Neural progenitor cell (in vitro differentiated cells): ENCODE data around the gene CASK. TPM values are rescaled to one million over a fixed set of nuclear protein-coding genes. Genes with fewer than 3 reads are reported as not detected.

Experiments used
- DNase-seq: peaks from one replicate; pipeline ENCODE4 v3.0.0-alpha.2; 2016; ENCODE audit warnings: low spot score
- H2AFZ ChIP-seq: fragments of 200-600 bp; sonication (generic); replicated peaks from 2 replicates; pipeline ENCODE4 v1.6.1; 2016; ENCODE audit warnings: antibody characterized with exemption
- H3F3A ChIP-seq: fragments of 200-600 bp; sonication (generic); 2 replicates; pipeline ENCODE4 v1.6.1; 2016; ENCODE audit warnings: antibody characterized with exemption, low read depth
- H3K27ac ChIP-seq: fragments of 200-600 bp; sonication (generic); 2 replicates; pipeline ENCODE4 v1.5.1; 2016; ENCODE audit warnings: mild to moderate bottlenecking
- H3K27me3 ChIP-seq: fragments of 200-600 bp; sonication (generic); 2 replicates; pipeline ENCODE4 v1.6.1; 2016; ENCODE audit warnings: mild to moderate bottlenecking, moderate library complexity
- H3K36me3 ChIP-seq: fragments of 200-600 bp; sonication (generic); 2 replicates; pipeline ENCODE4 v1.5.1; 2016
- H3K4me1 ChIP-seq: fragments of 200-600 bp; sonication (generic); 2 replicates; pipeline ENCODE4 v1.6.1; 2016; ENCODE audit warnings: mixed run types
- H3K4me2 ChIP-seq: fragments of 200-600 bp; sonication (generic); 2 replicates; pipeline ENCODE4 v1.6.1; 2016
- H3K4me3 ChIP-seq: fragments of 200-600 bp; sonication (generic); 2 replicates; pipeline ENCODE4 v1.5.1; 2016
- H3K79me2 ChIP-seq: fragments of 200-600 bp; sonication (generic); 2 replicates; pipeline ENCODE4 v1.6.1; 2016; ENCODE audit warnings: low read depth
- H3K9ac ChIP-seq: fragments of 200-600 bp; sonication (generic); 2 replicates; pipeline ENCODE4 v1.6.1; 2016
- H3K9me3 ChIP-seq: fragments of 200-600 bp; sonication (generic); 2 replicates; pipeline ENCODE4 v1.5.1; 2016; ENCODE audit warnings: low read depth
- H4K20me1 ChIP-seq: fragments of 200-600 bp; sonication (generic); 2 replicates; pipeline ENCODE4 v1.6.1; 2016; ENCODE audit warnings: low read depth
- H3K27ac Mint-ChIP-seq: 3 replicates; pipeline ENCODE4 v1.8.0; 2021; ENCODE audit warnings: mixed read lengths
- H3K27me3 Mint-ChIP-seq: 2 replicates; pipeline ENCODE4 v1.8.0; 2022; ENCODE audit warnings: low read depth, mild to moderate bottlenecking, inconsistent platforms, moderate library complexity, mixed read lengths; ENCODE audit not compliant: insufficient read depth
- H3K36me3 Mint-ChIP-seq: 3 replicates; pipeline ENCODE4 v1.8.0; 2021; ENCODE audit warnings: mixed read lengths
- H3K4me1 Mint-ChIP-seq: 3 replicates; pipeline ENCODE4 v1.8.0; 2021; ENCODE audit warnings: mixed read lengths
- H3K4me3 Mint-ChIP-seq: 3 replicates; pipeline ENCODE4 v1.8.0; 2021; ENCODE audit warnings: mild to moderate bottlenecking, moderate library complexity, mixed read lengths
- H3K9me3 Mint-ChIP-seq: 3 replicates; pipeline ENCODE4 v1.8.0; 2020; ENCODE audit warnings: mixed read lengths
- CTCF ChIP-seq: fragments of 200-600 bp; sonication (generic); IDR thresholded peaks from 2 replicates; pipeline ENCODE4 v1.5.1; 2017; ENCODE audit warnings: antibody characterized with exemption, mild to moderate bottlenecking
- EZH2 ChIP-seq: fragments of 200-600 bp; sonication (generic); IDR thresholded peaks from 2 replicates; pipeline ENCODE4 v1.6.1; 2017; ENCODE audit warnings: antibody characterized with exemption, mild to moderate bottlenecking, moderate library complexity
- EZH2phosphoT487 ChIP-seq: fragments of 200-600 bp; sonication (generic); IDR thresholded peaks from 2 replicates; pipeline ENCODE4 v1.6.1; 2017; ENCODE audit warnings: antibody characterized with exemption
- total RNA-seq: library from RNA; depleted of rRNA; stranded (reverse); fragments of >200 nt; gene quantifications from 2 replicates; pipeline ENCODE4 v1.2.3, GENCODE V29; 2015; ENCODE audit warnings: low replicate concordance

The CASK gene
- total RNA-seq, 1 donor from 2014 or later = 85.4 TPM

- no peak overlapping the region for H3K4me2 ChIP-seq
- Mint-ChIP-seq H3K4me3 (no peak overlapping the region), H3K4me1 (peaks cover 16% of the 10 kb centered on the region), H3K9me3 (peaks cover 2% of the 10 kb centered on the region), H3K27ac (no peak overlapping the region), H3K36me3 (peaks cover 9% of the 10 kb centered on the region), H3K27me3 (peaks cover 2% of the 10 kb centered on the region)
- H2AFZ ChIP-seq = no peak overlapping the region
- no peak overlapping the region for H3K4me3 ChIP-seq
- peaks cover 11% of the 10 kb centered on the region for H3F3A ChIP-seq
- H3K9ac ChIP-seq = no peak overlapping the region
- no peak overlapping the region for H3K27ac ChIP-seq
- peaks cover 4% of the 10 kb centered on the region for H3K36me3 ChIP-seq
- DNase-seq = no peak
- H3K27me3 ChIP-seq = no peaks in the 10 kb centered on the region
- no peaks in the 10 kb centered on the region for H4K20me1 ChIP-seq
- no peaks in the 10 kb centered on the region for H3K79me2 ChIP-seq
- no peaks in the 10 kb centered on the region for H3K9me3 ChIP-seq
- peaks cover 34% of the 10 kb centered on the region for H3K4me1 ChIP-seq
- TF ChIP-seq EZH2phosphoT487 = no peak
- TF ChIP-seq EZH2 = no peak
- TF ChIP-seq CTCF = no peak
Measured at GRCh38 chrX:41526925-41527324, 396.4 kb downstream of the CASK start.

GRCh38 chrX:41526271-41526670 lies 397.1 kb downstream of the CASK start:
- no peak overlapping the region for H3K27ac Mint-ChIP-seq
- Histone ChIP-seq H3K36me3 (peaks cover 4% of the 10 kb centered on the region), H3K9me3 (no peaks in the 10 kb centered on the region), H3K27me3 (no peaks in the 10 kb centered on the region), H4K20me1 (no peaks in the 10 kb centered on the region), H3K27ac (no peak overlapping the region), H3K79me2 (no peaks in the 10 kb centered on the region), H3K4me2 (no peak overlapping the region), H3K4me3 (no peak overlapping the region), H2AFZ (no peak overlapping the region), H3K9ac (no peak overlapping the region), H3F3A (peaks cover 11% of the 10 kb centered on the region), H3K4me1 (peaks cover 34% of the 10 kb centered on the region)
- peaks cover 9% of the 10 kb centered on the region for H3K36me3 Mint-ChIP-seq
- no peak for DNase-seq
- no peak for TF ChIP-seq EZH2
- no peak for TF ChIP-seq CTCF
- TF ChIP-seq EZH2phosphoT487 = no peak
- no peak overlapping the region for H3K4me3 Mint-ChIP-seq
- H3K4me1 Mint-ChIP-seq = peaks cover 16% of the 10 kb centered on the region
- H3K27me3 Mint-ChIP-seq = peaks cover 2% of the 10 kb centered on the region
- peaks cover 2% of the 10 kb centered on the region for H3K9me3 Mint-ChIP-seq

- TF ChIP-seq EZH2 = no peak
- no peak for TF ChIP-seq CTCF
- no peak for TF ChIP-seq EZH2phosphoT487
- no peak overlapping the region for H3K4me3 Mint-ChIP-seq
- H4K20me1 ChIP-seq = no peaks in the 10 kb centered on the region
- H3K79me2 ChIP-seq = no peaks in the 10 kb centered on the region
- no peak overlapping the region for H3K27ac Mint-ChIP-seq
- no peak overlapping the region for H3K4me3 ChIP-seq
- no peak overlapping the region for H3K4me2 ChIP-seq
- no peaks in the 10 kb centered on the region for H3K27me3 Mint-ChIP-seq
- no peak overlapping the region for H3K27ac ChIP-seq
- H3K36me3 Mint-ChIP-seq = peaks cover 6% of the 10 kb centered on the region
- no peak overlapping the region for H2AFZ ChIP-seq
- H3K4me1 Mint-ChIP-seq = peaks cover 17% of the 10 kb centered on the region
- peaks cover 16% of the 10 kb centered on the region for H3F3A ChIP-seq
- no peaks in the 10 kb centered on the region for H3K9me3 Mint-ChIP-seq
- H3K27me3 ChIP-seq = no peaks in the 10 kb centered on the region
- DNase-seq = no peak
- peaks cover 4% of the 10 kb centered on the region for H3K36me3 ChIP-seq
- H3K9me3 ChIP-seq = no peaks in the 10 kb centered on the region
- H3K9ac ChIP-seq = no peak overlapping the region
- peaks cover 37% of the 10 kb centered on the region for H3K4me1 ChIP-seq
Measured at GRCh38 chrX:41522671-41523070, 400.7 kb downstream of the CASK start.
